ENCODE results near the gene P3H3. TPM values are rescaled to one million over a fixed set of nuclear protein-coding genes. Genes with fewer than 3 reads are reported as not detected.

The P3H3 gene
- total and polyA plus RNA-seq, 2 experiments from 2014 or later = 16.4 to 38.2 TPM

DNA sequence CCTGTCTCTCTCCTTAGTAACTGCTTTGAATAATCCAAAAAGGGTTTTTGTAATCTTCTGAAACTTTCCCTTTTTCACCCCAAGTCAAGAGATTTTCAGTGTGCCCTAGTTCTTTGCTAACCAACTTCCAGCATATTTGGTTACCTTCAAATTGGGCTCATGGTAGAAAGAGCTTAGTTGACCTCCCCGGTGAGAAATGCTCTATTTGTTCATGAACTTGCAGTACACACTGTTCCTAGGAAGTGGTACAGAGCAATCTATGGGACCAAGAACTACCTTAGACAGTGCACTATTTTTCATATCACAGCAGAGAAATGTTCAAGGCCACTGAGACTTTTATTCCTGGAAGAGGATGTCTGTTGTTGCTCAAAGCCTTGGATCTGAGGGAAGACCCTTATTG, 25.4 kb downstream of the P3H3 start:
- no peaks in the 10 kb centered on the region for H3K9me3 Mint-ChIP-seq
- Histone ChIP-seq H3K4me1 (ENCODE audit: insufficient read depth) (peaks cover 19% of the 10 kb centered on the region), H3K4me3 (peak overlapping the region; percentile 80; the same call in 1 of the 2 replicates), H2AFZ (no peak overlapping the region), H3K27ac (ENCODE audit: low read depth) (no peak overlapping the region), H3F3A (replicated peaks; ENCODE audit: low read depth) (peaks cover 11% of the 10 kb centered on the region; the same call in 1 of the 2 replicates), H3K4me2 (peak overlapping the region; percentile 83), H3K36me3 (ENCODE audit: insufficient read depth) (peaks cover 29% of the 10 kb centered on the region), H4K20me1 (replicated peaks; ENCODE audit: insufficient read depth) (peaks cover 4% of the 10 kb centered on the region; the same call in 1 of the 2 replicates), H3K27me3 (ENCODE audit: insufficient read depth) (no peaks in the 10 kb centered on the region), H3K79me2 (replicated peaks; ENCODE audit: insufficient read depth) (peaks cover 41% of the 10 kb centered on the region), H3K9me2 (ENCODE audit: insufficient read depth) (no peaks in the 10 kb centered on the region)
- H3K4me3 Mint-ChIP-seq = peak overlapping the region; percentile 95
- no peak for TF ChIP-seq EZH2 (IDR thresholded peaks at IDR 0.05; ENCODE audit: low read depth, unreplicated experiment)
- no peak for TF ChIP-seq JUNB (IDR thresholded peaks at IDR 0.05; ENCODE audit: unreplicated experiment)
- TF ChIP-seq, protein P1, sequence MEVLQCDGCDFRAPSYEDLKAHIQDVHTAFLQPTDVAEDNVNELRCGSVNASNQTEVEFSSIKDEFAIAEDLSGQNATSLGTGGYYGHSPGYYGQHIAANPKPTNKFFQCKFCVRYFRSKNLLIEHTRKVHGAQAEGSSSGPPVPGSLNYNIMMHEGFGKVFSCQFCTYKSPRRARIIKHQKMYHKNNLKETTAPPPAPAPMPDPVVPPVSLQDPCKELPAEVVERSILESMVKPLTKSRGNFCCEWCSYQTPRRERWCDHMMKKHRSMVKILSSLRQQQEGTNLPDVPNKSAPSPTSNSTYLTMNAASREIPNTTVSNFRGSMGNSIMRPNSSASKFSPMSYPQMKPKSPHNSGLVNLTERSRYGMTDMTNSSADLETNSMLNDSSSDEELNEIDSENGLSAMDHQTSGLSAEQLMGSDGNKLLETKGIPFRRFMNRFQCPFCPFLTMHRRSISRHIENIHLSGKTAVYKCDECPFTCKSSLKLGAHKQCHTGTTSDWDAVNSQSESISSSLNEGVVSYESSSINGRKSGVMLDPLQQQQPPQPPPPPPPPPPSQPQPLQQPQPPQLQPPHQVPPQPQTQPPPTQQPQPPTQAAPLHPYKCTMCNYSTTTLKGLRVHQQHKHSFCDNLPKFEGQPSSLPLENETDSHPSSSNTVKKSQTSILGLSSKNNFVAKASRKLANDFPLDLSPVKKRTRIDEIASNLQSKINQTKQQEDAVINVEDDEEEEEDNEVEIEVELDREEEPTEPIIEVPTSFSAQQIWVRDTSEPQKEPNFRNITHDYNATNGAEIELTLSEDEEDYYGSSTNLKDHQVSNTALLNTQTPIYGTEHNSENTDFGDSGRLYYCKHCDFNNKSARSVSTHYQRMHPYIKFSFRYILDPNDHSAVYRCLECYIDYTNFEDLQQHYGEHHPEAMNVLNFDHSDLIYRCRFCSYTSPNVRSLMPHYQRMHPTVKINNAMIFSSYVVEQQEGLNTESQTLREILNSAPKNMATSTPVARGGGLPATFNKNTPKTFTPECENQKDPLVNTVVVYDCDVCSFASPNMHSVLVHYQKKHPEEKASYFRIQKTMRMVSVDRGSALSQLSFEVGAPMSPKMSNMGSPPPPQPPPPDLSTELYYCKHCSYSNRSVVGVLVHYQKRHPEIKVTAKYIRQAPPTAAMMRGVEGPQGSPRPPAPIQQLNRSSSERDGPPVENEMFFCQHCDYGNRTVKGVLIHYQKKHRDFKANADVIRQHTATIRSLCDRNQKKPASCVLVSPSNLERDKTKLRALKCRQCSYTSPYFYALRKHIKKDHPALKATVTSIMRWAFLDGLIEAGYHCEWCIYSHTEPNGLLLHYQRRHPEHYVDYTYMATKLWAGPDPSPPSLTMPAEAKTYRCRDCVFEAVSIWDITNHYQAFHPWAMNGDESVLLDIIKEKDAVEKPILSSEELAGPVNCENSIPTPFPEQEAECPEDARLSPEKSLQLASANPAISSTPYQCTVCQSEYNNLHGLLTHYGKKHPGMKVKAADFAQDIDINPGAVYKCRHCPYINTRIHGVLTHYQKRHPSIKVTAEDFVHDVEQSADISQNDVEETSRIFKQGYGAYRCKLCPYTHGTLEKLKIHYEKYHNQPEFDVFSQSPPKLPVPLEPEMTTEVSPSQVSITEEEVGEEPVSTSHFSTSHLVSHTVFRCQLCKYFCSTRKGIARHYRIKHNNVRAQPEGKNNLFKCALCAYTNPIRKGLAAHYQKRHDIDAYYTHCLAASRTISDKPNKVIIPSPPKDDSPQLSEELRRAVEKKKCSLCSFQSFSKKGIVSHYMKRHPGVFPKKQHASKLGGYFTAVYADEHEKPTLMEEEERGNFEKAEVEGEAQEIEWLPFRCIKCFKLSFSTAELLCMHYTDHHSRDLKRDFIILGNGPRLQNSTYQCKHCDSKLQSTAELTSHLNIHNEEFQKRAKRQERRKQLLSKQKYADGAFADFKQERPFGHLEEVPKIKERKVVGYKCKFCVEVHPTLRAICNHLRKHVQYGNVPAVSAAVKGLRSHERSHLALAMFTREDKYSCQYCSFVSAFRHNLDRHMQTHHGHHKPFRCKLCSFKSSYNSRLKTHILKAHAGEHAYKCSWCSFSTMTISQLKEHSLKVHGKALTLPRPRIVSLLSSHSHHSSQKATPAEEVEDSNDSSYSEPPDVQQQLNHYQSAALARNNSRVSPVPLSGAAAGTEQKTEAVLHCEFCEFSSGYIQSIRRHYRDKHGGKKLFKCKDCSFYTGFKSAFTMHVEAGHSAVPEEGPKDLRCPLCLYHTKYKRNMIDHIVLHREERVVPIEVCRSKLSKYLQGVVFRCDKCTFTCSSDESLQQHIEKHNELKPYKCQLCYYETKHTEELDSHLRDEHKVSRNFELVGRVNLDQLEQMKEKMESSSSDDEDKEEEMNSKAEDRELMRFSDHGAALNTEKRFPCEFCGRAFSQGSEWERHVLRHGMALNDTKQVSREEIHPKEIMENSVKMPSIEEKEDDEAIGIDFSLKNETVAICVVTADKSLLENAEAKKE (CRISPR knock-in tag; IDR thresholded peaks at IDR 0.05) = no peak
- no peak for TF ChIP-seq ZNF331 (CRISPR knock-in tag; IDR thresholded peaks at IDR 0.05; ENCODE audit: low read depth)
- TF ChIP-seq NANOG (IDR thresholded peaks at IDR 0.05; ENCODE audit: borderline replicate concordance) = no peak
- TF ChIP-seq, protein P2, sequence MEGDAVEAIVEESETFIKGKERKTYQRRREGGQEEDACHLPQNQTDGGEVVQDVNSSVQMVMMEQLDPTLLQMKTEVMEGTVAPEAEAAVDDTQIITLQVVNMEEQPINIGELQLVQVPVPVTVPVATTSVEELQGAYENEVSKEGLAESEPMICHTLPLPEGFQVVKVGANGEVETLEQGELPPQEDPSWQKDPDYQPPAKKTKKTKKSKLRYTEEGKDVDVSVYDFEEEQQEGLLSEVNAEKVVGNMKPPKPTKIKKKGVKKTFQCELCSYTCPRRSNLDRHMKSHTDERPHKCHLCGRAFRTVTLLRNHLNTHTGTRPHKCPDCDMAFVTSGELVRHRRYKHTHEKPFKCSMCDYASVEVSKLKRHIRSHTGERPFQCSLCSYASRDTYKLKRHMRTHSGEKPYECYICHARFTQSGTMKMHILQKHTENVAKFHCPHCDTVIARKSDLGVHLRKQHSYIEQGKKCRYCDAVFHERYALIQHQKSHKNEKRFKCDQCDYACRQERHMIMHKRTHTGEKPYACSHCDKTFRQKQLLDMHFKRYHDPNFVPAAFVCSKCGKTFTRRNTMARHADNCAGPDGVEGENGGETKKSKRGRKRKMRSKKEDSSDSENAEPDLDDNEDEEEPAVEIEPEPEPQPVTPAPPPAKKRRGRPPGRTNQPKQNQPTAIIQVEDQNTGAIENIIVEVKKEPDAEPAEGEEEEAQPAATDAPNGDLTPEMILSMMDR (conservative IDR thresholded peaks at IDR 0.05; ENCODE audit: low read depth in 2 of 2) = no peak
- TF ChIP-seq REST (IDR thresholded peaks at IDR 0.05; ENCODE audit: unreplicated experiment) = no peak
- TF ChIP-seq, protein P3, sequence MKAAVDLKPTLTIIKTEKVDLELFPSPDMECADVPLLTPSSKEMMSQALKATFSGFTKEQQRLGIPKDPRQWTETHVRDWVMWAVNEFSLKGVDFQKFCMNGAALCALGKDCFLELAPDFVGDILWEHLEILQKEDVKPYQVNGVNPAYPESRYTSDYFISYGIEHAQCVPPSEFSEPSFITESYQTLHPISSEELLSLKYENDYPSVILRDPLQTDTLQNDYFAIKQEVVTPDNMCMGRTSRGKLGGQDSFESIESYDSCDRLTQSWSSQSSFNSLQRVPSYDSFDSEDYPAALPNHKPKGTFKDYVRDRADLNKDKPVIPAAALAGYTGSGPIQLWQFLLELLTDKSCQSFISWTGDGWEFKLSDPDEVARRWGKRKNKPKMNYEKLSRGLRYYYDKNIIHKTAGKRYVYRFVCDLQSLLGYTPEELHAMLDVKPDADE (IDR thresholded peaks at IDR 0.05) = no peak
- no peak for TF ChIP-seq ZNF114 (CRISPR knock-in tag; IDR thresholded peaks at IDR 0.05)
- no peak for TF ChIP-seq STAT1 (IDR thresholded peaks at IDR 0.05; ENCODE audit: unreplicated experiment)
- TF ChIP-seq POLR2AphosphoS5 (IDR thresholded peaks at IDR 0.05; ENCODE audit: low read depth) = no peak
- TF ChIP-seq EZH2phosphoT487 (IDR thresholded peaks at IDR 0.05; ENCODE audit: unreplicated experiment) = no peak
- TF ChIP-seq CREB1 (CRISPR knock-in tag; IDR thresholded peaks at IDR 0.05; ENCODE audit: low read depth) = no peak
- DNase-seq (ENCODE audit: low spot score) (no peak), ATAC-seq (no peak)
- H3K27me3 Mint-ChIP-seq (ENCODE audit: insufficient read depth, low read depth, poor library complexity) = peaks cover 25% of the 10 kb centered on the region
- peaks cover 15% of the 10 kb centered on the region for H3K4me1 Mint-ChIP-seq
- peak overlapping the region; percentile 91 for H3K27ac Mint-ChIP-seq
- peaks cover 50% of the 10 kb centered on the region for H3K36me3 Mint-ChIP-seq (ENCODE audit: low read depth)
